B cell (primary cell): Measurements from ENCODE around the gene RASAL3. TPM values are rescaled to one million over a fixed set of nuclear protein-coding genes. Genes with fewer than 3 reads are reported as not detected.

Experiments used
- ATAC-seq: fragments of 200-7000 bp; cut with Tn5 transposase; one replicate; pipeline ENCODE4 v1.10.0; 2021; ENCODE audit warnings: low read depth, mild to moderate bottlenecking, moderate number of reproducible peaks, moderate library complexity
- CTCF ChIA-PET: fragments of 350-600 bp; sonication (Branson Sonifier 250); formaldehyde crosslinking; loops from one replicate; lab custom pipeline; 2021; ENCODE audit warnings: antibody characterized with exemption, inconsistent platforms; lab: Charles Lee
- POLR2A ChIA-PET: fragments of 350-600 bp; sonication (Branson Sonifier 250); formaldehyde crosslinking; loops from one replicate; lab custom pipeline; 2021; ENCODE audit warnings: antibody characterized with exemption; lab: Charles Lee
- DNase-seq: peaks from one replicate; pipeline ENCODE4 v3.0.0; 2013
- H2AFZ ChIP-seq: 2 replicates; pipeline ENCODE4 v1.6.1; 2012; ENCODE audit warnings: mild to moderate bottlenecking, low read depth, low read length; ENCODE audit not compliant: insufficient read depth, poor library complexity, severe bottlenecking
- H3K27ac ChIP-seq, 2 donors: 1 replicate in 1 of 2; 2 replicates in 1 of 2; pipeline ENCODE4 v1.5.1; 2012 to 2013; ENCODE audit warnings: low read length in 2 of 2, mild to moderate bottlenecking in 2 of 2, moderate library complexity in 1 of 2
- H3K27me3 ChIP-seq, 4 experiments: fragments of 200-600 bp in 1 of 4; sonication (generic) in 1 of 4; replicated peaks in 1 of 4; 1 replicate in 2 of 4; 2 replicates in 2 of 4; pipeline versions ENCODE4 v1.6.1 to v1.7.0; 2013 to 2016; ENCODE audit warnings: low read length in 3 of 4, mild to moderate bottlenecking in 2 of 4, mixed read lengths in 1 of 4, moderate library complexity in 1 of 4; ENCODE audit not compliant: insufficient read depth in 4 of 4, control insufficient read depth in 3 of 4; ENCODE audit errors: control extremely low read depth in 1 of 4
- H3K36me3 ChIP-seq, 2 experiments: replicated peaks in 1 of 2; 1 replicate in 1 of 2; 2 replicates in 1 of 2; pipeline versions ENCODE4 v1.6.1 to v1.7.1; 2013; ENCODE audit warnings: low read length in 1 of 2; ENCODE audit not compliant: insufficient read depth in 2 of 2, control insufficient read depth in 1 of 2; ENCODE audit errors: control extremely low read depth in 1 of 2, extremely low read depth in 1 of 2
- H3K4me1 ChIP-seq, 2 donors: fragments of 200-600 bp in 1 of 2; sonication (generic) in 1 of 2; 1 replicate in 1 of 2; 2 replicates in 1 of 2; pipeline versions ENCODE4 v1.5.1 to v1.6.1; 2013 to 2017; ENCODE audit warnings: low read length in 2 of 2; ENCODE audit not compliant: control insufficient read depth in 2 of 2, insufficient read depth in 2 of 2
- H3K4me2 ChIP-seq: replicated peaks from 2 replicates; pipeline ENCODE3; 2012; ENCODE audit warnings: mild to moderate bottlenecking, low read depth, low read length; ENCODE audit not compliant: poor library complexity, severe bottlenecking
- H3K4me3 ChIP-seq, 5 experiments: fragments of 200-600 bp in 1 of 5; sonication (generic) in 1 of 5; 1 replicate in 3 of 5; 2 replicates in 2 of 5; pipeline versions ENCODE4 v1.5.1 to v1.7.0; 2011 to 2016; ENCODE audit warnings: low read length in 4 of 5, mild to moderate bottlenecking in 4 of 5, low read depth in 2 of 5, control low read depth in 1 of 5, moderate library complexity in 1 of 5; ENCODE audit not compliant: insufficient read depth in 1 of 5; ENCODE audit errors: control extremely low read depth in 1 of 5, extremely low read depth in 1 of 5
- H3K79me2 ChIP-seq: fragments of 200-600 bp; sonication (generic); one replicate; pipeline ENCODE4 v1.6.0; 2016; ENCODE audit warnings: low read length; ENCODE audit not compliant: control insufficient read depth, insufficient read depth
- H3K9ac ChIP-seq: fragments of 200-600 bp; sonication (generic); 2 replicates; pipeline ENCODE4 v1.6.1; 2017; ENCODE audit warnings: mild to moderate bottlenecking, low read length, moderate library complexity
- H3K9me3 ChIP-seq, 3 donors: one replicate each; pipeline versions ENCODE4 v1.6.1 to v1.7.1; 2013; ENCODE audit warnings: low read length in 2 of 3; ENCODE audit not compliant: control insufficient read depth in 2 of 3, insufficient read depth in 1 of 3; ENCODE audit errors: control extremely low read depth in 1 of 3
- H4K20me1 ChIP-seq: 2 replicates; pipeline ENCODE4 v1.6.0; 2012; ENCODE audit warnings: mild to moderate bottlenecking, low read length; ENCODE audit not compliant: insufficient read depth, control insufficient read depth, poor library complexity, severe bottlenecking
- H3K27ac Mint-ChIP-seq: one replicate; pipeline ENCODE4 v1.8.0; 2021; ENCODE audit warnings: mixed read lengths
- H3K27me3 Mint-ChIP-seq: one replicate; pipeline ENCODE4 v1.8.0; 2021; ENCODE audit warnings: mixed read lengths
- H3K4me1 Mint-ChIP-seq: one replicate; pipeline ENCODE4 v1.8.0; 2021; ENCODE audit warnings: mixed read lengths
- H3K4me3 Mint-ChIP-seq: one replicate; pipeline ENCODE4 v1.8.0; 2021; ENCODE audit warnings: mixed read lengths
- H3K9me3 Mint-ChIP-seq: one replicate; pipeline ENCODE4 v1.8.0; 2022; ENCODE audit warnings: mixed read lengths; ENCODE audit not compliant: insufficient read depth
- EZH2 ChIP-seq: IDR thresholded peaks from 2 replicates; pipeline ENCODE4 v1.6.1; 2012; ENCODE audit warnings: borderline replicate concordance, low read depth, mild to moderate bottlenecking, moderate library complexity, low read length; ENCODE audit not compliant: insufficient read depth, poor library complexity, severe bottlenecking
- WGBS: methylation state at CpG from one replicate; pipeline ENCODE4 v1.1.5; 2013; ENCODE audit warnings: missing lambda C conversion rate; ENCODE audit not compliant: insufficient coverage; 5-methylcytosine and 5-hydroxymethylcytosine counted together
- intact Hi-C: fragments of 100-400 bp; cut with micrococcal nuclease; formaldehyde crosslinking; loops from one replicate; pipeline ENCODE4 v1.10.0; 2022
- polyA plus RNA-seq: library from polyadenylated mRNA; depleted of rRNA; stranded (reverse); fragments of >200 nt; gene quantifications from 2 replicates; pipeline ENCODE4 v1.2.3, GENCODE V29; 2012
- total RNA-seq, 2 donors: library from RNA; stranded (reverse); fragments of 120-200 nt in 1 of 2; gene quantifications; 1 replicate in 1 of 2; 2 replicates in 1 of 2; pipeline versions ENCODE4 v1.2.3 to v1.2.4, GENCODE V29; 2013 to 2022
- TF ChIP-seq, protein P1 (sequence below): fragments of 200-600 bp; IDR thresholded peaks from one replicate; pipeline ENCODE4 v1.8.0; 2022; ENCODE audit warnings: antibody characterized with exemption, mild to moderate bottlenecking

The RASAL3 gene
- total and polyA plus RNA-seq, 2 donors (not counting 1 experiment from before 2014, with no cell fraction given) = 95.3 to 154 TPM

DNA sequence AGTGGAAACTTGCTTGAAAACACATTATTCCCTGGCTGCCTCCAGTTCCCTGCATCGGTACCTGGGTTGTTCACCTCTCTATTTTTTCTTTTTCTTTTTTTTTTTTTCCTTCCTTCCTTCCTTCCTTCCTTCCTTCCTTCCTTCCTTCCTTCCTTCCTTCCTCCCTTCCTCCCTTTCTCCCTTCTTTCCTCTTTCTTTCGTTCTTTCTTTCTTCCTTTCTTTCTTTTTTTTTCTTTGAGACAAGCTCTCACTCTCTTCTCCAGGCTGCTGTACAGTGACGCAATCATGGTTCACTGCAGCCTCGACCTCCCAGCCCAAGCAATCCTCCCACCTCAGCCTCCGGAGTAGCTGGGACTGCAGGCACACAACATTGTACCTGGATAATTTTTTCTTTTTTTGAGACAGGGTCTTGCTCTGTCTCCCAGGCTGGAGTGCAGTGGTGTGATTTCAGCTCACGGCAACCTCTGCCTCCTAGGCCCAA lies 3.4 kb upstream of the RASAL3 start:
- H3K79me2 ChIP-seq = peaks cover 47% of the 10 kb centered on the region
- H3K4me1 ChIP-seq = peaks cover 37 to 47% of the 10 kb centered on the region in 2 donors
- H3K9me3 ChIP-seq = peaks cover 0 to 8% (median 0%) of the 10 kb centered on the region in 3 donors
- CTCF ChIA-PET = interaction anchor here (1.2 to 2.3 kb wide), 3 partner anchors 18 to 87 kb away, joined by 3 to 10 read pairs (median 5); partner anchors contain the start of genes AKAP8L and WIZ
- H3K9ac ChIP-seq = no peak overlapping the region
- 66% methylated on average over 3 of the region's 6 CpGs for WGBS
- Mint-ChIP-seq H3K27ac (peak overlapping the region; percentile 15), H3K4me1 (peaks cover 45% of the 10 kb centered on the region), H3K4me3 (no peak overlapping the region), H3K9me3 (no peaks in the 10 kb centered on the region), H3K27me3 (peaks cover 22% of the 10 kb centered on the region)
- POLR2A ChIA-PET = interaction anchor here (0.6 to 0.7 kb wide), 2 partner anchors 32 to 44 kb away, joined by 4 read pairs; no protein-coding TSS in a partner anchor
- intact Hi-C loops = no loop called here
- no peak overlapping the region for H3K4me2 ChIP-seq
- DNase-seq = no peak
- no peak overlapping the region for H2AFZ ChIP-seq
- ATAC-seq = no peak
- no peak overlapping the region for H3K4me3 ChIP-seq
- no peak for TF ChIP-seq EZH2
- TF ChIP-seq, protein P1, sequence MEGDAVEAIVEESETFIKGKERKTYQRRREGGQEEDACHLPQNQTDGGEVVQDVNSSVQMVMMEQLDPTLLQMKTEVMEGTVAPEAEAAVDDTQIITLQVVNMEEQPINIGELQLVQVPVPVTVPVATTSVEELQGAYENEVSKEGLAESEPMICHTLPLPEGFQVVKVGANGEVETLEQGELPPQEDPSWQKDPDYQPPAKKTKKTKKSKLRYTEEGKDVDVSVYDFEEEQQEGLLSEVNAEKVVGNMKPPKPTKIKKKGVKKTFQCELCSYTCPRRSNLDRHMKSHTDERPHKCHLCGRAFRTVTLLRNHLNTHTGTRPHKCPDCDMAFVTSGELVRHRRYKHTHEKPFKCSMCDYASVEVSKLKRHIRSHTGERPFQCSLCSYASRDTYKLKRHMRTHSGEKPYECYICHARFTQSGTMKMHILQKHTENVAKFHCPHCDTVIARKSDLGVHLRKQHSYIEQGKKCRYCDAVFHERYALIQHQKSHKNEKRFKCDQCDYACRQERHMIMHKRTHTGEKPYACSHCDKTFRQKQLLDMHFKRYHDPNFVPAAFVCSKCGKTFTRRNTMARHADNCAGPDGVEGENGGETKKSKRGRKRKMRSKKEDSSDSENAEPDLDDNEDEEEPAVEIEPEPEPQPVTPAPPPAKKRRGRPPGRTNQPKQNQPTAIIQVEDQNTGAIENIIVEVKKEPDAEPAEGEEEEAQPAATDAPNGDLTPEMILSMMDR = no peak
- no peak overlapping the region for H3K27ac ChIP-seq
- peaks cover 9% of the 10 kb centered on the region for H4K20me1 ChIP-seq
- no peaks in the 10 kb centered on the region for H3K36me3 ChIP-seq
- peaks cover 0 to 24% (median 8%) of the 10 kb centered on the region in 4 experiments for H3K27me3 ChIP-seq
